Muscle layer of duodenum (tissue), 2 donors: ENCODE measurements around the gene ULK2.

Experiments
- H3K27ac ChIP-seq: one replicate; pipeline ENCODE4 v1.7.0; 2013; ENCODE audit warnings: mild to moderate bottlenecking, low read length
- H3K27me3 ChIP-seq: one replicate; pipeline ENCODE4 v1.7.0; 2013; ENCODE audit warnings: low read depth, mild to moderate bottlenecking, control low read depth, low read length
- H3K36me3 ChIP-seq, 2 donors: one replicate each; pipeline ENCODE4 v1.7.0; 2013; ENCODE audit warnings: low read length in 2 of 2, control low read depth in 1 of 2, mild to moderate bottlenecking in 1 of 2; ENCODE audit not compliant: insufficient read depth in 2 of 2, control insufficient read depth in 1 of 2
- H3K4me1 ChIP-seq, 2 donors: one replicate each; pipeline ENCODE4 v1.7.0; 2013; ENCODE audit warnings: low read length in 2 of 2, mild to moderate bottlenecking in 2 of 2, control low read depth in 1 of 2, moderate library complexity in 1 of 2; ENCODE audit not compliant: insufficient read depth in 2 of 2, control insufficient read depth in 1 of 2
- H3K4me3 ChIP-seq, 2 donors: one replicate each; pipeline ENCODE4 v1.7.0; 2013; ENCODE audit warnings: low read length in 2 of 2, low read depth in 1 of 2, mild to moderate bottlenecking in 1 of 2
- H3K9me3 ChIP-seq, 2 donors: one replicate each; pipeline ENCODE4 v1.7.0; 2013; ENCODE audit warnings: low read length in 2 of 2, control low read depth in 1 of 2, mild to moderate bottlenecking in 1 of 2; ENCODE audit not compliant: control insufficient read depth in 1 of 2
- donor health status: healthy.

ULK2 gene

GRCh38 chr17:19743101-19744100 is 124.3 kb downstream of the ULK2 start:
- Histone ChIP-seq H3K27ac (no peak overlapping the region), H3K36me3 (no peaks in the 10 kb centered on the region), H3K27me3 (no peaks in the 10 kb centered on the region), H3K4me3 (no peak overlapping the region), H3K4me1 (peaks cover 4 to 5% of the 10 kb centered on the region in 2 donors), H3K9me3 (no peaks in the 10 kb centered on the region)

DNA sequence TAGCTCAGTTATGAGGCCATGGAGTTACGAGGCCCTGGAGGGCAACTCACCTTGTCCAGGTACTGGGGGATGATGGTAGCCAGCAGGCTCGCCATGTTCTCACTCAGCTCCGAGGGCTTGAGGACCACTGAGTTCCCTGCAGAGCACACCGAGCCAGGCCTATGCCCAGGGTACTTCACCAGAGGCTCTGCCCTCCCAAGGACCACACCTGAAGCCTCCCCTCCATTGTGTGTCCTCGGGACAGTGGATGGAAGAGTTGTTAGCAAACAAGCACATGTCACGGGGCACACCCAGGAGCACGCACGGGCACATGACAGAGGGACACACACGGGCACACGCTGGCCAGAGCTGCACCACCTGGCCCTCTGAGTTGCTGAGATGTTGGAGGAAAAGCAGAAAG is 125.2 kb downstream of the ULK2 start:
- H3K27me3 ChIP-seq, result no peaks in the 10 kb centered on the region
- no peak overlapping the region for H3K4me3 ChIP-seq
- H3K27ac ChIP-seq, result no peak overlapping the region
- H3K4me1 ChIP-seq, result peaks cover 4 to 5% of the 10 kb centered on the region in 2 donors
- H3K36me3 ChIP-seq, result no peaks in the 10 kb centered on the region
- H3K9me3 ChIP-seq, result no peaks in the 10 kb centered on the region

GRCh38 chr17:19741832-19742457 is 125.8 kb downstream of the ULK2 start:
- peaks cover 4 to 5% of the 10 kb centered on the region in 2 donors for H3K4me1 ChIP-seq
- H3K27ac ChIP-seq, result no peak overlapping the region
- H3K9me3 ChIP-seq, result no peaks in the 10 kb centered on the region
- no peak overlapping the region for H3K4me3 ChIP-seq
- no peaks in the 10 kb centered on the region for H3K36me3 ChIP-seq
- H3K27me3 ChIP-seq, result no peaks in the 10 kb centered on the region

- Histone ChIP-seq H3K27ac (no peak overlapping the region), H3K4me3 (no peak overlapping the region), H3K36me3 (no peaks in the 10 kb centered on the region), H3K4me1 (peaks cover 4 to 5% of the 10 kb centered on the region in 2 donors), H3K9me3 (no peaks in the 10 kb centered on the region), H3K27me3 (no peaks in the 10 kb centered on the region)
These were observed 126.8 kb downstream of the ULK2 start for GRCh38 chr17:19740933-19741332.

GRCh38 chr17:19739241-19740201 is 128.2 kb downstream of the ULK2 start:
- Histone ChIP-seq H3K4me3 (no peak overlapping the region), H3K27me3 (no peaks in the 10 kb centered on the region), H3K9me3 (no peaks in the 10 kb centered on the region), H3K4me1 (no peaks in the 10 kb centered on the region), H3K27ac (no peak overlapping the region), H3K36me3 (no peaks in the 10 kb centered on the region)

DNA sequence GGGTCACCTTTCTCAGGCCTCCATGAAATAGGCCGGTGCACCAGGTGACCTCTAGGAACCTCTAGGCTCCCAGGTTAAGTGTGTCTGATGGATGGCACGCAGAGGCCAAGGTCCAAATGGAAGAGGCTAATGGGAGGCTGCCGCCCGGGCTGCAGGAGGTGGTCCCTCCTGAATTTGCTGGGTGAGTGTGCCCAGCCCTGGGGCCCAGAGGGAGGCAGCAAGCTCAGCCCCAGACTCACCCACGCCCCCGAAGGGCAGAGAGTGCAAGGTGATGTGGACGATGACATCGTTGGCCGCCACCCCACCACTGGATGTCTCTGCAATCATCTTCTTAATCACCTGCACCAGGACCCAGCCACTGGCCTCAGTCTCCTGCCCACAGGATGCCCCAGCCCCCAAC is 129.0 kb downstream of the ULK2 start:
- Histone ChIP-seq H3K4me3 (no peak overlapping the region), H3K27me3 (no peaks in the 10 kb centered on the region), H3K27ac (no peak overlapping the region), H3K36me3 (no peaks in the 10 kb centered on the region), H3K9me3 (no peaks in the 10 kb centered on the region), H3K4me1 (no peaks in the 10 kb centered on the region)

GRCh38 chr17:19738073-19738449 is 129.7 kb downstream of the ULK2 start:
- no peak overlapping the region for H3K4me3 ChIP-seq
- no peaks in the 10 kb centered on the region for H3K4me1 ChIP-seq
- no peaks in the 10 kb centered on the region for H3K9me3 ChIP-seq
- H3K36me3 ChIP-seq, result no peaks in the 10 kb centered on the region
- no peak overlapping the region for H3K27ac ChIP-seq
- no peaks in the 10 kb centered on the region for H3K27me3 ChIP-seq

DNA sequence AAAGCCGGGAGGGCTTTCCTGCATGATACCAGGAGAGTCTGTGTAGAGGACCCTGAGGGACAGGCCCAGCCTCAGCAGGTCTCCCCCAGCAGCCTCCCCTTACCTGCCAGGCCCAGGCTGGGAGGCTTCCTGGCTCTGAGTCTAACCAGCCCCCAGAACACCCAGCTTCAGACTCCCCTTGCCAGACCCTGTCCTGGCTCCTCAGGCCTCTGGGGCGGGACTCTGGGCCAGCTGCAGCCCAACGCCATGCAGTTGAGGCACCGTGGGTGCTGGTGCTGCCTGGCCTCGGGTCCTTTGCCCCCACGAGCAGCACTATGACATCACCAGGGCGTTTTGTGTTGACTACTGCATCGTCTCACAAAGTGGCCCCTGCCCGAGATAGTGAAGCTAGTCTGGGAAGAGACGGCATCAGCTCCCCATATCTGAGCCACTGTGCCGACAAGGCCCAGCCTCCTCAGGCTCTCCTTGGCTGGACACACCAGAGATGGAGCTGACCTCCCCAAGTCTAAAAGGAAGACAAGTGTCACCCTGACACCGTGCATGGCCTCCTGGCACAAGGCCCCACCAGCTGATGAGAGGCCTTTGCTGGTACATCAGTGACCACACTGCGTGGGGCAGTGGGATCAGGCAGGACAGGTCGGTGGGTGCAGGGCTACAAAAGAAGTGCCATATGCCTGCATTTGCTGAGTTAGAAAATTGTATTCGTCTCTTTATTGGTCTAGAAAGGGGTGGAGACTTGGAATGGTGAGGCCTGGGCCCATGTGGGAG is 130.2 kb downstream of the ULK2 start:
- H3K9me3 ChIP-seq, result no peaks in the 10 kb centered on the region
- no peak overlapping the region for H3K4me3 ChIP-seq
- H3K4me1 ChIP-seq, result no peaks in the 10 kb centered on the region
- H3K27ac ChIP-seq, result no peak overlapping the region
- H3K27me3 ChIP-seq, result no peaks in the 10 kb centered on the region
- no peaks in the 10 kb centered on the region for H3K36me3 ChIP-seq

- H3K9me3 ChIP-seq, result no peaks in the 10 kb centered on the region
- no peaks in the 10 kb centered on the region for H3K27me3 ChIP-seq
- no peaks in the 10 kb centered on the region for H3K36me3 ChIP-seq
- no peak overlapping the region for H3K27ac ChIP-seq
- no peak overlapping the region for H3K4me3 ChIP-seq
- H3K4me1 ChIP-seq, result no peaks in the 10 kb centered on the region
These were observed 131.7 kb downstream of the ULK2 start for GRCh38 chr17:19736071-19736470.

DNA sequence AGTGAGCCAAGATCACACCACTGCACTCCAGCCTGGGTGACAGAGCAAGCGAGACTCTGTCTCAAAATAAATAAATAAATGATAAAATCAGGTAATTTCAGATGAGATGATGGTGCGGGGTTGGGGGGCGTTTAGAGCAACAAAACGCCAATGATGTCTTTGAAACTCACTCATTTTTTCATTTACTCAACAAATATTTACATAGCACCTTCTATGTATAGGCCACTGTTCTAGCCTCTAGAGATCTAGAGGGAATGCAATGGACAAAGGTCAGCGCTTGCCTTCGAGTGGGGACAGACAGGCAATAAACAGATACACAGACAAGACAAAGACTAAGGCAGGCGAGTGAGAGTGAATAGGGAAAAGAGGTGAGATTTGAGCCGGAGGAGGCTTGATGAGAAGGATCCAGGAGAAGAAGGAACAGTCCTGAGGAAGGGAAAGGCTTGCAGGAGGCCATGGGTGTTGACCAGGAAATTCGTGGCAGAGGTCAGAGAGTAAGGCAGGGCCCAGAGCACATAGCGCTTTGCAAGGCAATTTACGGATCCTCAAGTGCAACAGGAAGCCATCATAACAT is 133.7 kb downstream of the ULK2 start:
- H3K27ac ChIP-seq, result no peak overlapping the region
- H3K27me3 ChIP-seq, result no peaks in the 10 kb centered on the region
- no peak overlapping the region for H3K4me3 ChIP-seq
- no peaks in the 10 kb centered on the region for H3K9me3 ChIP-seq
- no peaks in the 10 kb centered on the region for H3K4me1 ChIP-seq
- H3K36me3 ChIP-seq, result no peaks in the 10 kb centered on the region
